GM18505 (cell line): Measurements from ENCODE around the gene ERBB4.

Experiments
- ATAC-seq: cut with Tn5 transposase; IDR thresholded peaks from one replicate; pipeline ENCODE4 v1.9.1; 2021; ENCODE audit not compliant: unreplicated experiment
- POLR2A ChIP-seq: IDR thresholded peaks from 4 replicates; pipeline ENCODE4 v1.6.1; 2011; ENCODE audit warnings: borderline replicate concordance; ENCODE audit not compliant: insufficient read depth, insufficient read length; ENCODE audit errors: extremely low read depth

Gene ERBB4

GRCh38 chr2:212384027-212384426, 154.6 kb downstream of the ERBB4 start:
- TF ChIP-seq POLR2A = no peak
- no peak for ATAC-seq

- ATAC-seq = no peak
- no peak for TF ChIP-seq POLR2A
These were observed 157.0 kb downstream of the ERBB4 start for GRCh38 chr2:212381428-212382102.

GRCh38 chr2:212379103-212379502, 159.5 kb downstream of the ERBB4 start:
- no peak for ATAC-seq
- no peak for TF ChIP-seq POLR2A

- ATAC-seq = no peak
- TF ChIP-seq POLR2A = no peak
These were observed 171.2 kb downstream of the ERBB4 start for GRCh38 chr2:212367431-212367830.

- no peak for ATAC-seq
- no peak for TF ChIP-seq POLR2A
These were observed 174.3 kb downstream of the ERBB4 start for GRCh38 chr2:212364112-212364985.

- ATAC-seq = no peak
- TF ChIP-seq POLR2A = no peak
These were observed 177.3 kb downstream of the ERBB4 start for GRCh38 chr2:212361174-212361756.

GRCh38 chr2:212360068-212360460, 178.5 kb downstream of the ERBB4 start:
- ATAC-seq = no peak
- TF ChIP-seq POLR2A = no peak

GRCh38 chr2:212359425-212360067, 179.1 kb downstream of the ERBB4 start:
- no peak for ATAC-seq
- TF ChIP-seq POLR2A = no peak

- no peak for TF ChIP-seq POLR2A
- ATAC-seq = no peak
These were observed 181.0 kb downstream of the ERBB4 start for GRCh38 chr2:212357606-212358005.

GRCh38 chr2:212354382-212354781, 184.2 kb downstream of the ERBB4 start:
- ATAC-seq = no peak
- no peak for TF ChIP-seq POLR2A

- no peak for ATAC-seq
- no peak for TF ChIP-seq POLR2A
These were observed 190.1 kb downstream of the ERBB4 start for GRCh38 chr2:212348501-212348900.

- TF ChIP-seq POLR2A = no peak
- ATAC-seq = no peak
These were observed 191.7 kb downstream of the ERBB4 start for GRCh38 chr2:212346865-212347264.

GRCh38 chr2:212345966-212346365, 192.6 kb downstream of the ERBB4 start:
- no peak for ATAC-seq

More at GRCh38 chr2:212345966-212346365, 192.6 kb downstream of the ERBB4 start:
- TF ChIP-seq POLR2A = no peak
